ENCODE measurements around the gene SPATA2L. TPM values are rescaled to one million over a fixed set of nuclear protein-coding genes. Genes with fewer than 3 reads are reported as not detected.
A peak's percentile ranks its signal among the peaks of the same experiment; 100 is the strongest.

The SPATA2L gene
- polyA plus RNA-seq, 12 donors, result 1.2 to 3.3 (median 1.7) TPM; not detected in 2

DNA sequence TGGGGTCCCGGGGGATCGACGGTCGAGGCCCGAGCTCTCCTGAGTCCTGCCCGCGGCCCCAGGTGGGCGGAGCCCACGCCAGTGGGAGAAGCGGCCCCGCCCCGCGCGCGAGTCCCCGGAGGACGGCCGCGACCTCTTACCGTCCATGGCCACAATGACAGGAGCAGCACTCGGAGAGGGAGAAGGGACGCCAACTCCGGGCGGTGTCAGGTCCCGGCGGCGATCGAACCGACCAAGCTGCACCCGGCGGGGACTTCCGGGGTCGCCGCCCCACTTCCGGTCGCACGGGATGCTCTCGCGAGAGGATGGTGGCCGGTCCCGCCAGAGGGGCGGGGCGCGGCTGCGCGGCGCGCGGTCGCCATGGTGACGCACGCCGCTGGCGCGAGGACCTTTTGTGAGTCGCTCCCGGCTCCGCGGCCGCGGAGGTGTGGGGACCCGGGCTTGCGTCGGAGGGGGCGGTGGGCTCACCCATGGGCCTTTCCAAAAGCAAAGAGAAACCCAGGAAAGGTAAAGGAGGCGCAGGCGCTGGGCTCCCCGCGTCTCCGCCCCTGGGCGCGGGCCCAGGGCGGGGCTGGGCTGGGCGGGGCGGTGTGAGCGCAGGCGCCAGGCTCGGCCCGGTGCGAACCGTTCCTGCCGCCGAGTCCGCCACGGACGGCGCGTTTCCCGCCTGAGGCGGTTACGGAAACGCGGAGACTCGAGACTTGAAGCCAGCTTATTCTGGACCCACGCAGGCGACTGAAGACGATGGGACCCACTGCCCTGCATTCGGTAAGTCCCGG is 43.9 kb downstream of the SPATA2L start, which contains the start of the genes CHMP1A and SPATA33:
Gene CHMP1A, minus strand, starts transcription at position 267 of the 779 bp plus-strand sequence. Its CDS starts 120 bp downstream, at position 147.
Gene SPATA33, plus strand, starts transcription at position 395 of the 779 bp plus-strand sequence. Its CDS starts 76 bp downstream, at position 471.
- peak; percentile 92 for DNase-seq

- DNase-seq, result no peak
Observed at GRCh38 chr16:89656435-89657121, 44.9 kb downstream of the SPATA2L start.

DNA sequence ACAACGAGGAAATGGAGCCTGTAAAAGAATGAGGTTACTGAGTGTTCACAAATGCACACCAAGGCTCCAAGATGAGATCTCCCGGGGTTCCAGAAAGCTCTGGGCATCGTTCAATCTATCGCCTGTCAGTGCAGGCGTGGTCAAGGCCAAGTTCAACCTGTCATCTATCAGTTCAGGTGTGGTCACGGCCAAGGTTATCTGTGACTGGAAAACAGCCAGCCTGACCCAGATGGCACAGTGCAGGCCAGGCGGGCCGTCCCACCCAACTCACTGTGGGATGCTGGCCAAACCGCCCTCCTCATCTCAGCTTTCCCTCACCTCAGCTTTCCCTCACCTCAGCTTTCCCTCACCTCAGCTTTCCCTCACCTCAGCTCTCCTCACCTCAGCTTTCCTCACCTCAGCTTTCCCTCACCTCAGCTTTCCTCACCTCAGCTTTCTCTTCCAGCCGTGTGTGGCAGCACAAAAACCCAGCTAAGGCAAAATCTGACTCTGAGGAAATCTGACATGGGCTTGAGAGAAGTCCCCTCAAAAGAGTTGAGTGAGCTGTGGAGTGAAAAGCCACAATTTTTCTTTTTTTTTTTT is 46.4 kb downstream of the SPATA2L start:
- no peak for DNase-seq

DNA sequence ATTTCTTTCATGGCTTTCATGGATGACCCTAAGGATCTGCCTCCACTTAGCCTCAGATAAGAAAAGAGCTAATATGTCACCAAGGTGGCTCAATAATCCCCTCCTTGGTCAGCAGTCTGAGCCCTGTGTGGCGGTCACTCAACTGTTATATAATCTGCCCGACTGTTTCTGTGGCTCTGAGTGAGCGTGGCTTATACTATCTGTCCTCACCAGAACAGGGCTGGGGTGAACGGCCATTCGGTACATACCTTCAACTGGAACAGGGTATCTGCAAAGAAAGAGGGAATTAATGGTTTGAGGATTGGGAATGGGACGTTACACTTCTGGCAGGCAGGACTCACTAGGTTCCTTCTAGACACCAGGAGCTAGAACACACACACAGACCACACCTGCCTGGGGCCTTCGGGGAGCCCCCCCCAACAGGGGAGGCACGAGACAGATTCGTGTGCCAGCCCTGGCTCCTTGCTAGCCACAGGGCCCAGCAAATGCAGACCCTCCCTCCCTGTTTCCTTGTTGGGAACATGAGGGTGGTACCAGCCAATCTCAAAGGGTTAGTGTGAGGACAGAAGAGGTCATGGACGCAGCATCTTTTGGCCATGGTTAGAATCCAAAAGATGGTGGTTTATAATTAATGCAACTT is 47.7 kb downstream of the SPATA2L start:
- no peak for DNase-seq

GRCh38 chr16:89651584-89651983 is 49.9 kb downstream of the SPATA2L start:
- no peak for DNase-seq

DNA sequence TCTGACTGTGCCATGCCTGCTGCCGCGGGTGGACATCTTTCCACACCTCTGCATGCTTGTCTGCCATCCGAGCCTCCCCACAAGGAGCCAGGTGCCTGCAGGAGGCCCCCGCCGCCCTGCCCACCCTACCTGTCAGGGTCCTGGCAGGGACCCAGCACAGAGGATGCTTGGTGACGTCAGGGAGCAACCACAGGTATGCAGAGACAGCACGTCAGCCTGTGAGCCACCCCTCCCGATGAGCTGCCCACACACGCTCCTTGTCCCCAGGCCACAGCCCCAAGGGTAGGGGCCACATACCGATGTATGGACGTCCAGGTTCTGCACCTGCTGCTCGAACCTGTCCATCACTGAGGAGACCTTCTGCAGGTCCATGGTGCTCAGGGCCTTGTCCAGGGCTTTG is 54.6 kb downstream of the SPATA2L start:
- DNase-seq, result no peak

Other genes with a start within 250 kb of the SPATA2L start
- 100 to 1,000 TPM in 2 of 12 donors, 10 to 100 TPM in 9, not detected in 1; 52.0 to 116 (median 61.1) TPM for gene ANKRD11, start 211.1 kb downstream of the SPATA2L start, polyA plus RNA-seq (ENCODE audit: insufficient read length in 12 of 12)
- 100 to 1,000 TPM in 1 of 12 donors, 10 to 100 TPM in 10, not detected in 1; 48.3 to 103 (median 64.5) TPM for gene SPG7, start 193.3 kb downstream of the SPATA2L start, polyA plus RNA-seq (ENCODE audit: insufficient read length in 12 of 12)
- gene RPL13, start 141.0 kb downstream of the SPATA2L start, polyA plus RNA-seq (ENCODE audit: insufficient read length in 12 of 12), result 1,000 to 10,000 TPM; 1,406 to 4,683 (median 3,152) TPM
- gene CPNE7, start 125.9 kb downstream of the SPATA2L start, polyA plus RNA-seq (ENCODE audit: insufficient read length in 12 of 12), result 1 to 10 TPM in 1 of 12 donors, under 1 TPM in 4, not detected in 7; 0.17 to 1.8 (median 0.29) TPM
- 1 to 10 TPM in 3 of 12 donors, under 1 TPM in 7, not detected in 2; 0.30 to 4.1 (median 0.76) TPM for gene DPEP1, start 88.1 kb downstream of the SPATA2L start, polyA plus RNA-seq (ENCODE audit: insufficient read length in 12 of 12)
- 10 to 100 TPM in 11 of 12 donors, not detected in 1; 32.7 to 61.0 (median 45.6) TPM for gene CHMP1A, start 44.0 kb downstream of the SPATA2L start, polyA plus RNA-seq (ENCODE audit: insufficient read length in 12 of 12)
- 1 to 10 TPM in 11 of 12 donors, not detected in 1; 2.2 to 9.3 (median 5.2) TPM for gene SPATA33, start 43.9 kb downstream of the SPATA2L start, polyA plus RNA-seq (ENCODE audit: insufficient read length in 12 of 12)
- gene CDK10, start 15.0 kb downstream of the SPATA2L start, polyA plus RNA-seq (ENCODE audit: insufficient read length in 12 of 12), result 10 to 100 TPM in 11 of 12 donors, not detected in 1; 39.0 to 72.1 (median 46.5) TPM
- gene VPS9D1, start 19.2 kb upstream of the SPATA2L start, polyA plus RNA-seq (ENCODE audit: insufficient read length in 12 of 12), result 10 to 100 TPM in 4 of 12 donors, 1 to 10 TPM in 7, not detected in 1; 7.0 to 16.5 (median 9.4) TPM
- gene ZNF276, start 19.8 kb upstream of the SPATA2L start, polyA plus RNA-seq (ENCODE audit: insufficient read length in 12 of 12), result 10 to 100 TPM in 11 of 12 donors, not detected in 1; 15.7 to 35.5 (median 20.8) TPM
- gene FANCA, start 114.9 kb upstream of the SPATA2L start, polyA plus RNA-seq (ENCODE audit: insufficient read length in 12 of 12), result 10 to 100 TPM in 10 of 12 donors, 1 to 10 TPM in 1, not detected in 1; 8.4 to 31.8 (median 14.8) TPM
- gene SPIRE2, start 126.8 kb upstream of the SPATA2L start, polyA plus RNA-seq (ENCODE audit: insufficient read length in 12 of 12), result 1 to 10 TPM in 11 of 12 donors, not detected in 1; 1.3 to 7.5 (median 2.8) TPM
- 100 to 1,000 TPM in 3 of 12 donors, 10 to 100 TPM in 8, not detected in 1; 82.4 to 173 (median 90.2) TPM for gene TCF25, start 171.9 kb upstream of the SPATA2L start, polyA plus RNA-seq (ENCODE audit: insufficient read length in 12 of 12)
- gene MC1R, start 217.2 kb upstream of the SPATA2L start, polyA plus RNA-seq (ENCODE audit: insufficient read length in 12 of 12), result 1 to 10 TPM in 10 of 12 donors, not detected in 2; 1.1 to 4.0 (median 1.8) TPM
- gene TUBB3, start 221.6 kb upstream of the SPATA2L start, polyA plus RNA-seq (ENCODE audit: insufficient read length in 12 of 12), result 10 to 100 TPM in 5 of 12 donors, 1 to 10 TPM in 6, not detected in 1; 4.8 to 36.9 (median 8.4) TPM
- gene DEF8, start 247.1 kb upstream of the SPATA2L start, polyA plus RNA-seq (ENCODE audit: insufficient read length in 12 of 12), result 10 to 100 TPM in 11 of 12 donors, not detected in 1; 21.4 to 45.0 (median 29.1) TPM